DOHH2 (cell line): ENCODE measurements around the gene EPPIN.

Source experiments
- H3F3A ChIP-seq: fragments of 200-600 bp; sonication (generic), shearing (Covaris generic); 2 replicates; pipeline ENCODE4 v1.6.0; 2016; ENCODE audit warnings: antibody characterized with exemption, mild to moderate bottlenecking; ENCODE audit not compliant: control insufficient read depth, insufficient read depth
- H3K27ac ChIP-seq: fragments of 200-600 bp; sonication (generic); 2 replicates; pipeline ENCODE4 v1.5.1; 2014; ENCODE audit warnings: low read depth, mild to moderate bottlenecking, low read length, moderate library complexity
- H3K27me3 ChIP-seq: fragments of 200-600 bp; sonication (generic); 2 replicates; pipeline ENCODE4 v1.6.1; 2014; ENCODE audit warnings: mild to moderate bottlenecking, low read length, mixed read lengths; ENCODE audit not compliant: control insufficient read depth
- H3K36me3 ChIP-seq: fragments of 200-600 bp; sonication (generic); 2 replicates; pipeline ENCODE4 v1.6.1; 2014; ENCODE audit warnings: mild to moderate bottlenecking, low read length, moderate library complexity, mixed read lengths; ENCODE audit not compliant: control insufficient read depth
- H3K4me1 ChIP-seq: fragments of 200-600 bp; sonication (generic); 2 replicates; pipeline ENCODE4 v1.6.1; 2014; ENCODE audit warnings: mild to moderate bottlenecking, low read length, mixed read lengths; ENCODE audit not compliant: control insufficient read depth
- H3K4me2 ChIP-seq: fragments of 200-600 bp; sonication (generic); 2 replicates; pipeline ENCODE4 v1.6.0; 2014; ENCODE audit warnings: mild to moderate bottlenecking, low read length, moderate library complexity
- H3K4me3 ChIP-seq: fragments of 200-600 bp; sonication (generic); 2 replicates; pipeline ENCODE4 v1.5.1; 2014; ENCODE audit warnings: mild to moderate bottlenecking, low read length, mixed read lengths
- H3K79me2 ChIP-seq: fragments of 200-600 bp; sonication (generic); 2 replicates; pipeline ENCODE4 v1.6.1; 2014; ENCODE audit warnings: mild to moderate bottlenecking, low read length, mixed read lengths; ENCODE audit not compliant: control insufficient read depth
- H3K9me2 ChIP-seq: fragments of 200-600 bp; sonication (generic); replicated peaks from 2 replicates; pipeline ENCODE4 v1.6.1; 2014; ENCODE audit warnings: mild to moderate bottlenecking, low read length, mixed read lengths; ENCODE audit not compliant: control insufficient read depth
- H3K9me3 ChIP-seq: fragments of 200-600 bp; sonication (generic); 2 replicates; pipeline ENCODE4 v1.6.1; 2014; ENCODE audit warnings: antibody characterized with exemption, low read length, mixed read lengths; ENCODE audit not compliant: control insufficient read depth, insufficient read depth
- H4K20me1 ChIP-seq: fragments of 200-600 bp; sonication (generic); 2 replicates; pipeline ENCODE4 v1.6.0; 2014; ENCODE audit warnings: low read depth, mild to moderate bottlenecking, antibody characterized with exemption, low read length, moderate library complexity; ENCODE audit not compliant: control insufficient read depth, insufficient read depth
- EZH2phosphoT487 ChIP-seq: fragments of 200-600 bp; sonication (generic); IDR thresholded peaks from 2 replicates; pipeline ENCODE4 v1.6.1; 2017; ENCODE audit warnings: borderline replicate concordance, mild to moderate bottlenecking, antibody characterized with exemption, low read length, moderate library complexity, mixed read lengths
- TF ChIP-seq, protein P1 (sequence below): fragments of 200-600 bp; sonication (generic); IDR thresholded peaks from one replicate; pipeline ENCODE4 v1.5.1; 2014; ENCODE audit warnings: antibody characterized with exemption, mild to moderate bottlenecking, low read depth, low read length; ENCODE audit not compliant: poor library complexity, severe bottlenecking

The EPPIN gene

DNA sequence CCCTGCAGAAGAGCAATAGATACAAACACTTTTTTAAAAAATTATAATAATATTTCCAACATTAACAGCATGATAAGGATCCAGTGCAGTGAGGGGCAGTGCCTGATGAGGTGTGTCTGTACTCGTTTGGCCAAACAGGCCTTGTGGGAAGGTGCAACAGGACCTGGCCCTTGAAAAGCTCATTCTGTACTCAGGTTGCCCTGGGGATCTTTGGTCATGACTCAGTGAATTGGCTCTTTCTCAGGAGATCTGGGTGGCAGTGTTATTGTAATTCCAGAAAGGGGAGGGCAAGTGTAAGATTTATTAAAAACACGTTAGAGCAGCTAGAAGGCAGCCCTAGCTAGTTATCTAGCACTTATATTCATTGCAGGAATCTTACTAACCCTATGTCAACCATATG, 28.9 kb downstream of the EPPIN start:
- H3K4me1 ChIP-seq, result no peaks in the 10 kb centered on the region
- no peaks in the 10 kb centered on the region for H3K9me3 ChIP-seq
- no peaks in the 10 kb centered on the region for H3F3A ChIP-seq
- TF ChIP-seq, protein P1, sequence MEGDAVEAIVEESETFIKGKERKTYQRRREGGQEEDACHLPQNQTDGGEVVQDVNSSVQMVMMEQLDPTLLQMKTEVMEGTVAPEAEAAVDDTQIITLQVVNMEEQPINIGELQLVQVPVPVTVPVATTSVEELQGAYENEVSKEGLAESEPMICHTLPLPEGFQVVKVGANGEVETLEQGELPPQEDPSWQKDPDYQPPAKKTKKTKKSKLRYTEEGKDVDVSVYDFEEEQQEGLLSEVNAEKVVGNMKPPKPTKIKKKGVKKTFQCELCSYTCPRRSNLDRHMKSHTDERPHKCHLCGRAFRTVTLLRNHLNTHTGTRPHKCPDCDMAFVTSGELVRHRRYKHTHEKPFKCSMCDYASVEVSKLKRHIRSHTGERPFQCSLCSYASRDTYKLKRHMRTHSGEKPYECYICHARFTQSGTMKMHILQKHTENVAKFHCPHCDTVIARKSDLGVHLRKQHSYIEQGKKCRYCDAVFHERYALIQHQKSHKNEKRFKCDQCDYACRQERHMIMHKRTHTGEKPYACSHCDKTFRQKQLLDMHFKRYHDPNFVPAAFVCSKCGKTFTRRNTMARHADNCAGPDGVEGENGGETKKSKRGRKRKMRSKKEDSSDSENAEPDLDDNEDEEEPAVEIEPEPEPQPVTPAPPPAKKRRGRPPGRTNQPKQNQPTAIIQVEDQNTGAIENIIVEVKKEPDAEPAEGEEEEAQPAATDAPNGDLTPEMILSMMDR, result no peak
- TF ChIP-seq EZH2phosphoT487, result no peak
- no peaks in the 10 kb centered on the region for H4K20me1 ChIP-seq
- H3K4me3 ChIP-seq, result no peak overlapping the region
- H3K27me3 ChIP-seq, result peaks cover 7% of the 10 kb centered on the region; the same call in 1 of the 2 replicates
- H3K9me2 ChIP-seq, result no peaks in the 10 kb centered on the region
- H3K36me3 ChIP-seq, result no peaks in the 10 kb centered on the region
- H3K79me2 ChIP-seq, result no peaks in the 10 kb centered on the region
- H3K4me2 ChIP-seq, result no peak overlapping the region
- H3K27ac ChIP-seq, result no peak overlapping the region

DNA sequence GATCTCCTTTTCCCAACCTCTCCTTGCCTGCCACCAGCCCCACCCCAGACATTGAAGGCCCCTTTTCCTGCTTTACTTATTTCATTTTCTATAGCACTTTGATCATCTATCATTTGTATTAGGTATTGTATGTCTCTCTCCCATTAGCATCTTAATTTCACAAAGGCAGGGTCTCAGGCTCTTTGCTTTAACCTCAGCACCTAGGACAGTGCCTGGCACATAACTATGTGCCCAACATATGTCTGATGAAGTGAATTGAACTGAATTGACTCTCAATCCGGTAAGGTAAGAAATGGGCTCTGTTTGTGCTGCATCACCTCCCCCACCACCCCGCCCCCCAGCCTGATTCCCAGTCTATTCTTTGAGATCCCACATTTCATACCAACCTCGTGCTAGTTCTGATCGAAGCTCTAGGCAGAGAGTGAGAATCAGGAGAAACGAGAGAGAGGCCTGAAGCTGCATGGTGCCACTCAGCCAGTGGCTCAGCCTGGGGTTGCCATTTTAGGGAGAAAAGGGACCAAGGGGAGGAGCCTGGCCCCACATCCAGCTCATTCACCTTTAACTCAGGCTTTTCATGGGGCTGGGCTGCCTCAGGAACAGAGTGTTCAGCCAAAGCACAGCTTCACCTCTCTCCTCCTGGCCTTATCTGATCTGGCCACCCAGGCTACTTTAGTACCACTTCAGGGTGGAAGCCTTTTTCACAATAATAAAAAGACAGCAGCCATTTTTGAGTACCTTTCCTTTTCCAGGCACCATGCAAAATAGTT, 31.9 kb downstream of the EPPIN start, which contains the start of gene SPINT3:
TSS of gene SPINT3 (minus strand) at position 476 of the 767 bp plus-strand sequence. CDS start at position 462, 14 bp downstream.
- Histone ChIP-seq H3K36me3 (no peaks in the 10 kb centered on the region), H3K9me2 (no peaks in the 10 kb centered on the region), H4K20me1 (no peaks in the 10 kb centered on the region), H3K27me3 (0 out of 2 replicates have a peak, but pooled peaks cover 5% of the 10 kb centered on the region), H3F3A (no peaks in the 10 kb centered on the region), H3K4me2 (no peak within 1 kb of the TSS), H3K27ac (no peak within 1 kb of the TSS), H3K9me3 (no peaks in the 10 kb centered on the region), H3K79me2 (no peaks in the 10 kb centered on the region), H3K4me1 (no peaks in the 10 kb centered on the region), H3K4me3 (no peak within 1 kb of the TSS)
- no peak for TF ChIP-seq EZH2phosphoT487
- TF ChIP-seq, protein P1, result no peak

DNA sequence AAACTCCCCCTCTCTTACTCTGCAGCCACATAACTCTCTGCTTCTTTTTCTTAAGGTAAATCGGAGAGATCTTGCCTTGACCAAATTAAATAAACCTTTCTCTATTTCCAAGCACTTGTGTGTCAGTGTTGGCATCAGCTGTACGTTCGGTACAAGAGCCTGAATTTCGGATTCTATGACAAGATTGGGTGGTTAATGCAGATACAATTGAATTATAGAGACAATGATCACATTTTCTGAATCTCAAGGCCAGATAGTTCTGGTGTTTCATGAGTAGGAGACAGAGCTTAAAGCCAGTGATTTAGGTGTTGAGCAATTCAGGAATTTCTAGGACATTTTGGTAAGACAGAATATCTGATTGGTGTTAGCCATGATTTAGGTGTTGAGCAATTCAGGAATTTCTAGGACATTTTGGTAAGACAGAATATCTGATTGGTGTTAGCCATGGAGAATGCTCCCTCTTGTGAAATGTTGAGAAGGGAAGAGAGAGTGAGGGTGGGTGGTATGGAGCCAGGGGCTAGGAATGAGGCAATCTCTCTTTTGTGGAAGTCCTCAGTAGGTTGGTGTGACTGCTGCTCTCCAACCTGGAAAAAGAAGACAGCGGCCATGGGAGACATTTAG, 36.8 kb downstream of the EPPIN start:
- no peaks in the 10 kb centered on the region for H3K9me2 ChIP-seq
- no peak for TF ChIP-seq EZH2phosphoT487
- TF ChIP-seq, protein P1, result no peak
- 0 out of 2 replicates have a peak, but pooled peaks cover 5% of the 10 kb centered on the region for H3K27me3 ChIP-seq

More for the DNA sequence above, 36.8 kb downstream of the EPPIN start:
- no peaks in the 10 kb centered on the region for H3K36me3 ChIP-seq
- H3K4me1 ChIP-seq, result no peaks in the 10 kb centered on the region
- H3K9me3 ChIP-seq, result no peaks in the 10 kb centered on the region
- no peak overlapping the region for H3K4me3 ChIP-seq
- H3K4me2 ChIP-seq, result no peak overlapping the region
- H4K20me1 ChIP-seq, result no peaks in the 10 kb centered on the region
- H3K79me2 ChIP-seq, result no peaks in the 10 kb centered on the region
- no peaks in the 10 kb centered on the region for H3F3A ChIP-seq
- H3K27ac ChIP-seq, result no peak overlapping the region
